ENCODE results near the gene CHRNA1. TPM values are rescaled to one million over a fixed set of nuclear protein-coding genes. Genes with fewer than 3 reads are reported as not detected.
A peak's percentile ranks its signal among the peaks of the same experiment; 100 is the strongest.

The CHRNA1 gene
- total RNA-seq, 4 donors from 2014 or later = 84.6 to 306 (median 185) TPM

DNA sequence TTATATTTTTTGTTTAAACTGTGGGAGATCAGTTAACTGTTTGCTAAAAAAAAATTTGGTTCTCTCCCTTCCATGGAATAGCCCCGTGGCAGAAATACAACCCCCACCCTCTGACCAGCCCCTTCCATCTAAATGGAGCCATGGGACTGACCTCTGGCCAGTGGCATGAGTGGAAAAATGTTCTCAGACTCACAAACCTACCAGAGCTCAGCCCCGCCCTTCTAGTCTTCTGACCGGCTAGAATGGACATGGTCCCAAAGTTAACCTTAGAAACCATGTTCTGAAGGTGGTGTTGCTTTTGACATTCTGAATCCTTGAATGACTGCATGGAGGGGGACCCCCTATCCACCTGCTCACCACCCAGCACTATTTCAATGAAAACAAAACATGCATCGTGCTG lies 1.3 kb upstream of the CHRNA1 start:
- ATAC-seq = no peak
- Histone ChIP-seq H3K4me1 (peaks cover 34 to 35% of the 10 kb centered on the region in 2 donors), H3K27ac (peak overlapping the region in 1 of 4 donors; percentile 84), H3K27me3 (no peaks in the 10 kb centered on the region), H3K4me3 (no peak overlapping the region), H3K36me3 (no peaks in the 10 kb centered on the region), H3K9me3 (no peaks in the 10 kb centered on the region)
- intact Hi-C loops (cut with DNase I; ENCODE audit: low total_unique reads) (no loop called here), in situ Hi-C loops (cut with MboI; ENCODE audit: low sequenced_read_pairs in 4 of 4) (no loop called here)
- TF ChIP-seq POLR2A (IDR thresholded peaks at IDR 0.05) = no peak
- TF ChIP-seq CTCF (IDR thresholded peaks at IDR 0.05 in 4 of 5, conservative IDR thresholded peaks at IDR 0.05 in 1 of 5) = no peak
- no peak for DNase-seq

GRCh38 chr2:174763780-174764179 lies 492 bp downstream of the CHRNA1 start:
- in situ Hi-C loops (cut with MboI; ENCODE audit: low sequenced_read_pairs in 4 of 4) = no loop called here
- Histone ChIP-seq H3K36me3 (peaks cover 0 to 9% of the 10 kb centered on the region in 2 donors), H3K4me3 (peak overlapping the region; percentile 25 to 58 (median 48)), H3K27ac (peak overlapping the region; percentile 78 to 91 (median 82)), H3K9me3 (no peaks in the 10 kb centered on the region), H3K4me1 (peaks cover 35 to 46% of the 10 kb centered on the region in 2 donors), H3K27me3 (no peaks in the 10 kb centered on the region)
- intact Hi-C loops (cut with DNase I; ENCODE audit: low total_unique reads) = no loop called here
- DNase-seq = no peak
- peak; percentile 9 to 33 for ATAC-seq
- TF ChIP-seq POLR2A (IDR thresholded peaks at IDR 0.05) (no peak), CTCF (IDR thresholded peaks at IDR 0.05 in 4 of 5, conservative IDR thresholded peaks at IDR 0.05 in 1 of 5) (no peak)

GRCh38 chr2:174762464-174762863 lies 1.8 kb downstream of the CHRNA1 start:
- intact Hi-C loops (cut with DNase I; ENCODE audit: low total_unique reads) (no loop called here), in situ Hi-C loops (cut with MboI; ENCODE audit: low sequenced_read_pairs in 4 of 4) (no loop called here)
- TF ChIP-seq CTCF (IDR thresholded peaks at IDR 0.05 in 4 of 5, conservative IDR thresholded peaks at IDR 0.05 in 1 of 5) (no peak), POLR2A (IDR thresholded peaks at IDR 0.05) (no peak)
- DNase-seq (no peak), ATAC-seq (no peak)
- Histone ChIP-seq H3K4me1 (peaks cover 35 to 46% of the 10 kb centered on the region in 2 donors), H3K9me3 (no peaks in the 10 kb centered on the region), H3K27me3 (no peaks in the 10 kb centered on the region), H3K27ac (peak overlapping the region; percentile 78 to 91 (median 82)), H3K4me3 (peak overlapping the region; percentile 13 to 58 (median 41)), H3K36me3 (peaks cover 0 to 22% of the 10 kb centered on the region in 2 donors)

DNA sequence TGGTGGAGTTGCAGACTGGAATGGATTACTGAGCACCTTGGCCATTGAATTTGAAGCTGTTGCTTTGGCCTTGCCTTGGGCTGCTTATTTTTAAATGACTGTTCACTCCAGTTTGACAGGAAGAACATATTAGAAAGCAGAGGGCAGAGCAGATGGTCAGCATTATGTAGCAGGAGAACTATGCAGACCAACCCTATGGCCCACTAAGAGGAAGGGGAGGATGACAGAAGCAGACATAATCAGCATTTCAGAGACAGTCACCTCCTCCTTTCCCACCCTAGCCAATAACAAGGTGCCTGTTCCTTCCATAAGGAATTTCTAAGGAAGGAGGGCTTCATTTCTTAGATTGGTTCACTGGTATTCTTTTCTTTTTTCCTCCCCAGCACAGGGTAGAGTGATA lies 2.4 kb downstream of the CHRNA1 start:
- in situ Hi-C loops (cut with MboI; ENCODE audit: low sequenced_read_pairs in 4 of 4) = no loop called here
- H3K4me3 ChIP-seq = peak overlapping the region in 2 of 4 donors; percentile 56 to 58
- TF ChIP-seq CTCF (IDR thresholded peaks at IDR 0.05 in 4 of 5, conservative IDR thresholded peaks at IDR 0.05 in 1 of 5) = no peak
- no peak for TF ChIP-seq POLR2A (IDR thresholded peaks at IDR 0.05)

More for the DNA sequence above, 2.4 kb downstream of the CHRNA1 start:
- Histone ChIP-seq H3K27ac (peak overlapping the region; percentile 78 to 91 (median 82)), H3K4me1 (peaks cover 35 to 46% of the 10 kb centered on the region in 2 donors), H3K27me3 (no peaks in the 10 kb centered on the region), H3K9me3 (no peaks in the 10 kb centered on the region), H3K36me3 (peaks cover 0 to 28% of the 10 kb centered on the region in 2 donors)
- DNase-seq = no peak
- ATAC-seq = no peak
- intact Hi-C loops (cut with DNase I; ENCODE audit: low total_unique reads) = no loop called here

Data from gastrocnemius medialis (tissue), 4 donors.